ENCODE results near the gene ABCF3. TPM values are rescaled to one million over a fixed set of nuclear protein-coding genes. Genes with fewer than 3 reads are reported as not detected.

Gene ABCF3
- total RNA-seq, 1 experiment from 2014 or later, result 42.3 TPM

GRCh38 chr3:184233127-184233843 is 47.3 kb downstream of the ABCF3 start:
- DNase-seq (ENCODE audit: low spot score), result no peak

GRCh38 chr3:184234224-184234623 is 48.2 kb downstream of the ABCF3 start:
- peak; percentile 91 for DNase-seq (ENCODE audit: low spot score)

DNA sequence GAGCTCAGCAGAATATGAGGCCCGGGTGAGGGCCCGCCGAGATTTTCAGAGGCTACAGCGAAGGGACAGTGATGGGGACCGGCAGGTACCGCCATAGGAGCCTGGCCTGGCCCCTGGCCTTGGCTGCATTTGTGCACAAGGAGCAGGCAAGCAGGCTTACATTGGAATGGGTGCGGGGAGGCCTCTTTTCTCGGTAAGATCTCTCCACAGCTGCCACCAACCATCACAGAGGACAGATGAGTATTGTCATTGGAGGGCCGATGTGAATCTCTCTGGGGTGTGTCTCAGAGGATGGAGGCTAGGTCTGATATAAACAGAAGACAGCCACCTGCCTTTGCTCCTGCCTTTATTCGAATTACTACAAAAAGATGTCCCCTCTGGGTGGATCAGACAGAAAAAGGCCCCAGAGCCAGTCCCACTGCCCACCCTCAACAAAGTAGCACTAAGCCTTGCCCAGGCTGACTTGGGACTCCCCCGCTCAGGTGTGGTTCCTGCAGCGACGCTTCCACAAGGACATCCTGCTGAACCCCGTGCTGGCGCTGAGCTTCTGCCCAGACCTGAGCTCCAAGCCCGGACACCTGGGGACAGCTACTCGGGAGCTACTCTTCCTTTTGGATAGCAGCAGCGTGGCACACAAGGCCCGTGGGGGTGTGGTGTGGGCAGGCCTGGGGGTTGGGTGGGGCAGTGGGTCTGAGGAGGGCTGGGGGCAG is 48.8 kb downstream of the ABCF3 start:
- DNase-seq (ENCODE audit: low spot score), result no peak

GRCh38 chr3:184235381-184236032 is 49.5 kb downstream of the ABCF3 start:
- DNase-seq (ENCODE audit: low spot score), result no peak

GRCh38 chr3:184236033-184236410 is 50.0 kb downstream of the ABCF3 start:
- no peak for DNase-seq (ENCODE audit: low spot score)

GRCh38 chr3:184236636-184237035 is 50.6 kb downstream of the ABCF3 start:
- DNase-seq (ENCODE audit: low spot score), result no peak

- no peak for DNase-seq (ENCODE audit: low spot score)
Observed at GRCh38 chr3:184237211-184237610, 51.2 kb downstream of the ABCF3 start.

DNA sequence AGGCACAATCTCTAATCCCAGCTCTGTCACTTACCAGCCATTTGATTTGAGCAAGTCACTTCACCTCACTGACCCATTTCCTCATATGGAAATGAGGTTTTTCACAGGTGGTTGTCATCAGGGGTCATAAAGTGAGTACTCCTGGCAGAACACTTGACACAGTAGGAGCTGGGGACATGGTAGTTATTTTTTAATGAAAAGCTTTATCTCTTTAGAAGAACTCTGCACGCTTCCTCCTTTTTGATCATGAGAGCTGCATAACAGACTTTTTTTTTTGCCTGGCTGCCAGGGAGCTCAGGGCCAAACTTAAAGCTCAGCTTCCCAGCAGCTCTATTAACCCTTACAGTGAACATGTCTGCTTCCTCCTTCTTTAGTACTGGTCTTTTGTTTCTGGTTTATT is 51.8 kb downstream of the ABCF3 start:
- no peak for DNase-seq (ENCODE audit: low spot score)

GRCh38 chr3:184238246-184238818 is 52.3 kb downstream of the ABCF3 start:
- no peak for DNase-seq (ENCODE audit: low spot score)

- DNase-seq (ENCODE audit: low spot score), result no peak
Observed at GRCh38 chr3:184239221-184239620, 53.2 kb downstream of the ABCF3 start.

DNA sequence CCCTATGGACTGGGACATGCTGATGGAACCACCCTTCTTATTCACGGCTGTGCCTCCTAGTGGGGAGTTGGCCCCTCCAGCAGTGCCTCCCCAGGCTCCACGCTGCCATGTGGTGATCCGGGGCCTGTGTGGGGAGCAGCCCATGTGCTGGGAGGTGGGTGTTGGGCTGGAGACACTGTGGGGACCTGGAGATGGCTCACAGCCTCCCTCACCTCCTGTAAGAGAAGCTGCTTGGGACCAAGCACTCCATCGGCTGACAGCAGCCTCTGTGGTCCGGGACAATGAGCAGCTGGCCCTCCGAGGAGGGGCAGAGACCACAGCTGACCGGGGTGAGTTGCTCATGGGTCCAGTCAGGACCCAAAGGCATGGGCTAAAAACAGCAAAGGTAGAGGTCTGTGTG is 53.7 kb downstream of the ABCF3 start:
- DNase-seq (ENCODE audit: low spot score), result no peak

DNA sequence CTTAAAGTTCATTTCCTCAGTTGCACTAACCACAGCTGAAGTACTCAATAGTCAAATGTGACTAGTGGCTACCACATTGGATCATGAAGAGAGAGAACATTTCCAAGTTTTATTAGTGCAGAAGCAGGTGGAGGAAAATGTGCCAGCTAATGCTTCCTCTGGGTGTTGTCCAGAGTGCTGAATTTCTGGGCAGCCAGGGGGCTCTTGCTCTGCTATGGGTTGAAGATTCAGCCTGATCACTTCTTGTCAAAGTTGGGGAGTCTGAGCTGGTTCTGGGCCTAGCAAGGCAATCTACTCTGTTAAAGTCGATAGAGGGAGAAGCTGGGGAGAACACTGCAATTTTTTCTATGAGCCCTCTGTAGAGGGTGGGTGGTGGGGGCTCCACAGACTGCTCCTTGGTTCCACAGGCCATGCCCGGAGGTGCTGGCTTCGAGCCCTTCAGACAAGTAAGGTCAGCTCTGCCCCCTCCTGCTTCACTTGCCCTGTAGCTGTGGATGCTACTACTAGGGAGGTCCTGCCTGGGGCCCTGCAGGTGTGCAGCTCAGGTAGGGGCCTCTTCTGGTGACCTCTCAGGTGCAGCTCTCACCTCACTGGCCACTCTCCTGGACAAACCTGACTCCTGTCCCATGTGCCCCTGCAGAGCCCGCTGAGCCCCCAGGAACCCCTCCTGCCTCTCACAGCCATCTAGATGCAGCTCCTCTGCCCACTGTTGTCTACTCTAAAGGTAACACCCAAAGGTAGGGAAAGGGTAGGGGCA is 54.6 kb downstream of the ABCF3 start:
- DNase-seq (ENCODE audit: low spot score), result peak; percentile 44

DNA sequence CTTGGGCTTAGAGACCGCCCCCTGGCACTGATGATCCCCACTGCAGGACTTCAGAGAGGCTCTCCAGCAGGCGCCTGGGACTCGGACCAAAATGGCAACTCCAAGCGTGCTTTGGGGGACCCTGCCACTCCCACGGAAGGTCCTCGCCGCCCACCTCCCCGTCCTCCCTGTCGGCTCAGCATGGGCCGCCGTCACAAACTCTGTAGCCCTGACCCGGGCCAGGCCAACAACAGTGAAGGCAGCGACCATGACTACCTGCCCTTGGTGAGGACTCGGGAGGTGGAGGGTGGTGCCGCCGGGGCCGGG is 55.1 kb downstream of the ABCF3 start:
- no peak for DNase-seq (ENCODE audit: low spot score)

DNA sequence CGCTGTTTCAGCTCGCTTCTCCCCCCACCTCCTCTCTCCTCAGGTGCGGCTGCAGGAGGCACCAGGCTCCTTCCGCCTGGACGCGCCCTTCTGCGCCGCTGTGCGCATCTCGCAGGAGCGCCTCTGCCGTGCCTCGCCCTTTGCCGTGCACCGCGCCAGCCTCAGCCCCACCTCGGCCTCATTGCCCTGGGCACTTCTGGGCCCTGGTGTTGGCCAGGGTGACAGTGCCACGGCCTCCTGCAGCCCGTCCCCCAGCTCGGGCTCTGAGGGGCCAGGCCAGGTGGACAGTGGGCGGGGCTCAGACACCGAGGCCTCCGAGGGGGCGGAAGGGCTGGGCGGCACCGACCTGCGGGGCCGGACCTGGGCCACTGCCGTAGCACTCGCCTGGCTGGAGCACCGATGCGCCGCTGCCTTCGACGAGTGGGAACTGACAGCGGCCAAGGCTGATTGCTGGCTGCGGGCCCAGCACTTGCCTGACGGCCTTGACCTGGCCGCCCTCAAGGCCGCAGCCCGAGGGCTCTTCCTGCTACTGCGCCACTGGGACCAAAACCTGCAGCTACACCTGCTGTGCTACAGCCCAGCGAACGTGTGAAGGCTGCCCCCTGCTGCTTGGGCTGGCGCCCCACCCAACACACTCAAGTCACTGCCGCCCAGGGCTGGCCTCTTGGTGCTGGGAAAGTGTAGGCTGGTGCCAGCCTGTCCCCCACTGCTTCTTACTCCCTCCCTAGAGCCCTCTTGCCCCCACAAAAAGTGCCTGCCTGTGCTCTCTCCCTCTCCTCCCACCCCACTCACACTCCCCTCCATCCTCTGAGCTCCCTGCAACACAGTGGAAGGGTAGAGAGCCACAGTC is 55.7 kb downstream of the ABCF3 start:
- peak; percentile 76 for DNase-seq (ENCODE audit: low spot score)

- no peak for DNase-seq (ENCODE audit: low spot score)
Observed at GRCh38 chr3:184242297-184242685, 56.3 kb downstream of the ABCF3 start.

Small RNAs within 50 kb of the gene (small RNA-seq; reads per million reads assigned to genes)
- gene MIR1224, result not detected

Other genes starting within 250 kb of the ABCF3 start
- gene ABCC5, start 168.3 kb upstream of the ABCF3 start, total RNA-seq (2014; rRNA removed; shearing (Covaris generic)), result 3.7 and 4.8 TPM in 2 replicates
- not detected in 2 replicates for gene HTR3D, start 154.5 kb upstream of the ABCF3 start, total RNA-seq (2014; rRNA removed; shearing (Covaris generic))
- gene HTR3C, start 133.2 kb upstream of the ABCF3 start, total RNA-seq (2014; rRNA removed; shearing (Covaris generic)), result not detected in 2 replicates
- gene HTR3E, start 89.1 kb upstream of the ABCF3 start, total RNA-seq (2014; rRNA removed; shearing (Covaris generic)), result not detected in 2 replicates
- gene EIF2B5, start 50.8 kb upstream of the ABCF3 start, total RNA-seq (2014; rRNA removed; shearing (Covaris generic)), result 36.2 and 44.8 TPM in 2 replicates
- gene DVL3, start 30.8 kb upstream of the ABCF3 start, total RNA-seq (2014; rRNA removed; shearing (Covaris generic)), result 75.1 and 83.9 TPM in 2 replicates
- 280 and 309 TPM in 2 replicates for gene AP2M1, start 11.3 kb upstream of the ABCF3 start, total RNA-seq (2014; rRNA removed; shearing (Covaris generic))
- gene VWA5B2, start 43.4 kb downstream of the ABCF3 start, total RNA-seq (2014; rRNA removed; shearing (Covaris generic)), result 0.63 and 1.4 TPM in 2 replicates
- 103 and 117 TPM in 2 replicates for gene ALG3, start 62.8 kb downstream of the ABCF3 start, total RNA-seq (2014; rRNA removed; shearing (Covaris generic))
- 17.7 and 19.4 TPM in 2 replicates for gene EEF1AKMT4, start 63.5 kb downstream of the ABCF3 start, total RNA-seq (2014; rRNA removed; shearing (Covaris generic))
- gene CAMK2N2, start 75.4 kb downstream of the ABCF3 start, total RNA-seq (2014; rRNA removed; shearing (Covaris generic)), result 0.13 TPM in 1 of 2 replicates, not detected in the other
- not detected in 2 replicates for gene ECE2, start 89.8 kb downstream of the ABCF3 start, total RNA-seq (2014; rRNA removed; shearing (Covaris generic))
- gene PSMD2, start 113.0 kb downstream of the ABCF3 start, total RNA-seq (2014; rRNA removed; shearing (Covaris generic)), result 306 and 330 TPM in 2 replicates
- 494 and 497 TPM in 2 replicates for gene EIF4G1, start 128.4 kb downstream of the ABCF3 start, total RNA-seq (2014; rRNA removed; shearing (Covaris generic))
- 21.4 and 26.6 TPM in 2 replicates for gene FAM131A, start 151.4 kb downstream of the ABCF3 start, total RNA-seq (2014; rRNA removed; shearing (Covaris generic))
- 59.4 and 64.0 TPM in 2 replicates for gene CLCN2, start 175.4 kb downstream of the ABCF3 start, total RNA-seq (2014; rRNA removed; shearing (Covaris generic))
- gene POLR2H, start 175.5 kb downstream of the ABCF3 start, total RNA-seq (2014; rRNA removed; shearing (Covaris generic)), result 138 and 157 TPM in 2 replicates
- gene THPO, start 192.0 kb downstream of the ABCF3 start, total RNA-seq (2014; rRNA removed; shearing (Covaris generic)), result 0.50 and 0.56 TPM in 2 replicates
- 3.4 and 5.2 TPM in 2 replicates for gene CHRD, start 193.9 kb downstream of the ABCF3 start, total RNA-seq (2014; rRNA removed; shearing (Covaris generic))

Measured in HT-29 (cell line).